LNCaP clone FGC (cell line): ENCODE measurements around the gene GPATCH8.

Experiments used
- DNase-seq: peaks from one replicate; pipeline ENCODE4 v3.0.0-alpha.2; 2011; ENCODE audit warnings: low read depth
- H3K4me3 ChIP-seq: 2 replicates; pipeline ENCODE4 v1.5.1; 2011; ENCODE audit warnings: mild to moderate bottlenecking, low read depth, low read length, control low read depth
- TF ChIP-seq, protein P1 (sequence below): IDR thresholded peaks from 2 replicates; pipeline ENCODE4 v1.5.1; 2012; ENCODE audit warnings: mild to moderate bottlenecking; ENCODE audit not compliant: control insufficient read depth, insufficient read depth; ENCODE audit errors: extremely low read depth

The GPATCH8 gene

GRCh38 chr17:44363613-44364159 lies 139.5 kb downstream of the GPATCH8 start, which contains the start of gene FAM171A2:
Gene FAM171A2, minus strand, starts transcription at chr17:44363853. Its CDS starts 139 bp downstream, at chr17:44363714.
- DNase-seq = no peak
- peak within 1 kb of the TSS; percentile 59 for H3K4me3 ChIP-seq
- TF ChIP-seq, protein P1, sequence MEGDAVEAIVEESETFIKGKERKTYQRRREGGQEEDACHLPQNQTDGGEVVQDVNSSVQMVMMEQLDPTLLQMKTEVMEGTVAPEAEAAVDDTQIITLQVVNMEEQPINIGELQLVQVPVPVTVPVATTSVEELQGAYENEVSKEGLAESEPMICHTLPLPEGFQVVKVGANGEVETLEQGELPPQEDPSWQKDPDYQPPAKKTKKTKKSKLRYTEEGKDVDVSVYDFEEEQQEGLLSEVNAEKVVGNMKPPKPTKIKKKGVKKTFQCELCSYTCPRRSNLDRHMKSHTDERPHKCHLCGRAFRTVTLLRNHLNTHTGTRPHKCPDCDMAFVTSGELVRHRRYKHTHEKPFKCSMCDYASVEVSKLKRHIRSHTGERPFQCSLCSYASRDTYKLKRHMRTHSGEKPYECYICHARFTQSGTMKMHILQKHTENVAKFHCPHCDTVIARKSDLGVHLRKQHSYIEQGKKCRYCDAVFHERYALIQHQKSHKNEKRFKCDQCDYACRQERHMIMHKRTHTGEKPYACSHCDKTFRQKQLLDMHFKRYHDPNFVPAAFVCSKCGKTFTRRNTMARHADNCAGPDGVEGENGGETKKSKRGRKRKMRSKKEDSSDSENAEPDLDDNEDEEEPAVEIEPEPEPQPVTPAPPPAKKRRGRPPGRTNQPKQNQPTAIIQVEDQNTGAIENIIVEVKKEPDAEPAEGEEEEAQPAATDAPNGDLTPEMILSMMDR = peak; percentile 67

DNA sequence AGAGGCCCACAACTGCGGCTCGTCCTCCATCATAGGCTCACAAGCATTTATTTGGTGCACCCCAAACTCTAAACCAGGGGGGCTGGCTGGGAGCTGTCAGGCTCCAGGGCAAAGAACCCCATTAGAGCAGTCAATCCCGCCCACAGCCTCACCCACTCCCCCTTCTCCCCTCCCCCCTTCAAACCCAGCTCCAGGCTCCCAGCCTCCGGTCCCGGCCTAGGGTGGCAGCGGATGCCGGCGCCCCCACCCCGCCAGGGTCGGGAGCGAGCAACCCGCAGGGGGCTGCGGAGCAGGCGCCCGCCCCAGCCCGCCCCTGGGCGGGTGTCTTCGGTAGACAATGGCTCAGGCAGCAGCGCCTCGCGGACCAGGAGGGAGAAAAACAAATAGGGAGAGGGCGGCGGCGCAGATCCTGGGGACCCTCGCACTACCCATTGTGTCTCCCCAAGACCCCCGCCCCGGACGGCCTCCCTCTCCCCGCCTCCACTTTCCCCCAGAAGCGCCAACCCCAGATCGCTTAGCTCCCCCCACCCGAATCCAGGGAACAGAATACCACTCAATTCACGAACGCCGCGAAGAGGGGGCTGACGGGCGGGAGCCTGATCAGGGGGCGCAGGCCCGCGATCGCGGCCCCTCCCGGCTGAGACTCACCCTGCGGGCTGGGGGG lies 140.1 kb downstream of the GPATCH8 start:
- peak overlapping the region; percentile 59 for H3K4me3 ChIP-seq
- DNase-seq = no peak
- TF ChIP-seq, protein P1 = no peak

- DNase-seq = no peak
- TF ChIP-seq, protein P1 = no peak
- H3K4me3 ChIP-seq = peak overlapping the region; percentile 59
Measured at GRCh38 chr17:44362459-44362948, 140.7 kb downstream of the GPATCH8 start.

- H3K4me3 ChIP-seq = no peak overlapping the region
- DNase-seq = no peak
- TF ChIP-seq, protein P1 = no peak
Measured at GRCh38 chr17:44361292-44362260, 141.6 kb downstream of the GPATCH8 start.

- H3K4me3 ChIP-seq = no peak overlapping the region
- TF ChIP-seq, protein P1 = no peak
- DNase-seq = no peak
Measured at GRCh38 chr17:44360826-44361225, 142.4 kb downstream of the GPATCH8 start.

- TF ChIP-seq, protein P1 = no peak
- DNase-seq = no peak
- no peak overlapping the region for H3K4me3 ChIP-seq
Measured at GRCh38 chr17:44360144-44360533, 143.1 kb downstream of the GPATCH8 start.
